Fibroblast of mammary gland (primary cell): Measurements from ENCODE around the gene ANKRD13A.

Experiments used
- DNase-seq: peaks from one replicate; pipeline ENCODE4 v3.0.0-alpha.2; 2010; ENCODE audit warnings: low read depth
- H3K4me3 ChIP-seq: 2 replicates; pipeline ENCODE4 v1.5.1; 2011; ENCODE audit warnings: low read depth, mild to moderate bottlenecking, low read length, moderate library complexity; ENCODE audit not compliant: control insufficient read depth
- TF ChIP-seq, protein P1 (sequence below): conservative IDR thresholded peaks from 2 replicates; pipeline ENCODE4 v1.5.1; 2011; ENCODE audit warnings: low read depth, low read length, inconsistent platforms; ENCODE audit not compliant: control insufficient read depth, insufficient read depth

The ANKRD13A gene

GRCh38 chr12:109963743-109964429 is 35.3 kb upstream of the ANKRD13A start:
- H3K4me3 ChIP-seq, result no peak overlapping the region
- peak; percentile 63 for DNase-seq
- TF ChIP-seq, protein P1, sequence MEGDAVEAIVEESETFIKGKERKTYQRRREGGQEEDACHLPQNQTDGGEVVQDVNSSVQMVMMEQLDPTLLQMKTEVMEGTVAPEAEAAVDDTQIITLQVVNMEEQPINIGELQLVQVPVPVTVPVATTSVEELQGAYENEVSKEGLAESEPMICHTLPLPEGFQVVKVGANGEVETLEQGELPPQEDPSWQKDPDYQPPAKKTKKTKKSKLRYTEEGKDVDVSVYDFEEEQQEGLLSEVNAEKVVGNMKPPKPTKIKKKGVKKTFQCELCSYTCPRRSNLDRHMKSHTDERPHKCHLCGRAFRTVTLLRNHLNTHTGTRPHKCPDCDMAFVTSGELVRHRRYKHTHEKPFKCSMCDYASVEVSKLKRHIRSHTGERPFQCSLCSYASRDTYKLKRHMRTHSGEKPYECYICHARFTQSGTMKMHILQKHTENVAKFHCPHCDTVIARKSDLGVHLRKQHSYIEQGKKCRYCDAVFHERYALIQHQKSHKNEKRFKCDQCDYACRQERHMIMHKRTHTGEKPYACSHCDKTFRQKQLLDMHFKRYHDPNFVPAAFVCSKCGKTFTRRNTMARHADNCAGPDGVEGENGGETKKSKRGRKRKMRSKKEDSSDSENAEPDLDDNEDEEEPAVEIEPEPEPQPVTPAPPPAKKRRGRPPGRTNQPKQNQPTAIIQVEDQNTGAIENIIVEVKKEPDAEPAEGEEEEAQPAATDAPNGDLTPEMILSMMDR, result no peak

DNA sequence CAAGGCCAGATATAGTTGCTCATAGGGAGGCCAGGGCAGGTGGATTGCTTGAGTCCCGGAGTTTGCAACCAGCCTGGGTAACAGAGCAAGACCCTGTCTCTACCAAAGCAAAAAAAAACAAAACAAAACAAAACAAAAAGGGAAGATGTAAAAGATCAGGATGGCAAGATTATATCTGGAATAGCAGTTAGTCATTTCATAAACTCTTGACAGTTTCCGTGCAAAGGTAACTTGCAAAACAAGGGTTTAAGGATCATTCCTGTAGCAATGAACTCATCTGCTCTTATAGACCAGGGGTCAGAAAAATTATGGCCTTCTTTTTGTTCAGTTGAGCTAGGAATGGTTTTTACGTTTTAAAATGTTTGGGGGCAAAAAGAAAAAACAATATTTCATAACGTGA is 32.7 kb upstream of the ANKRD13A start:
- no peak for DNase-seq
- H3K4me3 ChIP-seq, result no peak overlapping the region
- TF ChIP-seq, protein P1, result no peak

- TF ChIP-seq, protein P1, result no peak
- no peak overlapping the region for H3K4me3 ChIP-seq
- no peak for DNase-seq
Observed at GRCh38 chr12:109967383-109968031, 31.7 kb upstream of the ANKRD13A start.

DNA sequence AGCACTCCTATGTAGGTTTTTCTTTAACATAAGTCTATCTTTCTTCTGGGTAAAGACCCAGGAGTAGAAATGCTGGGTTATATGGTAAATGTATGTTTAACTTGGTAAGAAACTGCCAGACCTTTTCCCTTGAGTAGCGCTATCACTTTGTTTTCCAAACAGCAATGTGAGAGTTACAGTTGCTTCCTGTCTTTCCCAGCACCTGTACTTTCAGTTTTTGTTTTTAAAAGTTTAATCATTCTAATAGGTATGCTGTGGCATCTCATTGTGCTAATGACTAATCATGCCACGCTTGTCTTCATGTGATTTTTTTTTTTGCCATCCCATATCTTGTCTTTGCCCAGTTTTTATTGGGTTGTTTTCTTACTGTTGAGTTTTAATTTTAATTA is 31.2 kb upstream of the ANKRD13A start:
- no peak overlapping the region for H3K4me3 ChIP-seq
- TF ChIP-seq, protein P1, result no peak

DNA sequence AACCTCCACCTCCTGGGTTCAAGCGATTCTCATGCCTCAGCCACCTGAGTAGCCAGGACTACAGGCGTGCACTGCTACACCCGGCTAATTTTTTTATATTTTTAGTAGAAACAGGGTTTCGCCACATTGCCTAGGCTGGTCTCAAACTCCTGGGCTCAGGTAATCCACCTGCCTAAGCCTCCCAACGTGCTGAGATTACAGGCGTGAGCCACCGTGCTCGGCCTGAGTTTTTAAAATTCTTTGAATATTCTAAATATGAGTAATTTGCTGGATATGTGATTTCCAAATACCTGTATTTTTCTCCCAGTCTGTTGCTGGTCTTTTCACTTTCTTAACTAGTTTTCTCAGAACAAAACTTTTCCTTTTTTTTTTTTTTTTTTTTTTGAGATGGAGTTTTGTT is 30.4 kb upstream of the ANKRD13A start:
- TF ChIP-seq, protein P1, result no peak
- no peak overlapping the region for H3K4me3 ChIP-seq
- DNase-seq, result no peak

More for the DNA sequence above, 31.2 kb upstream of the ANKRD13A start:
- no peak for DNase-seq

- no peak overlapping the region for H3K4me3 ChIP-seq
- no peak for DNase-seq
- TF ChIP-seq, protein P1, result no peak
Observed at GRCh38 chr12:109972821-109973220, 26.4 kb upstream of the ANKRD13A start.
